NCI-H1694 treated with DMSO at 0.1 percent for 48 hours (cell line): Measurements from ENCODE around the gene RPL41.
A peak's percentile ranks its signal among the peaks of the same experiment; 100 is the strongest.
"Not testable (repeated sequence)": the region's sequence is repeated elsewhere in the genome, so short reads cannot be mapped to it uniquely, and the experiment has no call there.

Experiments used
- DNase-seq: peaks from one replicate; lab custom pipeline; 2025; lab: John Stamatoyannopoulos, UW

The RPL41 gene

GRCh38 chr12:56103066-56103711 is 13.2 kb upstream of the RPL41 start:
- DNase-seq: no peak

- no peak for DNase-seq
These were observed 12.7 kb upstream of the RPL41 start for GRCh38 chr12:56103823-56104108.

GRCh38 chr12:56104109-56104814 is 12.2 kb upstream of the RPL41 start, which contains the start of gene PA2G4:
Gene PA2G4, plus strand, starts transcription at chr12:56104559. Its CDS starts 179 bp downstream, at chr12:56104738.
- DNase-seq: peak; percentile 95

GRCh38 chr12:56104815-56105608 is 11.4 kb upstream of the RPL41 start:
- DNase-seq: no peak

- DNase-seq: no peak
These were observed 10.9 kb upstream of the RPL41 start for GRCh38 chr12:56105609-56105902.

GRCh38 chr12:56107242-56107641 is 9.2 kb upstream of the RPL41 start:
- DNase-seq: no peak

GRCh38 chr12:56110571-56110970 is 5.9 kb upstream of the RPL41 start:
- no peak for DNase-seq

GRCh38 chr12:56114084-56114483 is 2.3 kb upstream of the RPL41 start:
- DNase-seq: no peak

- no peak for DNase-seq
These were observed 1.1 kb upstream of the RPL41 start for GRCh38 chr12:56115329-56115728.

- DNase-seq: not testable (repeated sequence)
These were observed 761 bp downstream of the RPL41 start for GRCh38 chr12:56117082-56117706.

GRCh38 chr12:56117778-56118687 is 1.6 kb downstream of the RPL41 start, which contains the start of gene ZC3H10:
Gene ZC3H10, plus strand, starts transcription at chr12:56118266. Its CDS starts 2,297 bp downstream, at chr12:56120563.
- DNase-seq: peak; percentile 96

- DNase-seq: peak; percentile 37
These were observed 2.4 kb downstream of the RPL41 start for GRCh38 chr12:56118688-56119357.

- DNase-seq: peak; percentile 58
These were observed 2.9 kb downstream of the RPL41 start for GRCh38 chr12:56119361-56119796.

- no peak for DNase-seq
These were observed 3.9 kb downstream of the RPL41 start for GRCh38 chr12:56120158-56120846.

- DNase-seq: no peak
These were observed 4.9 kb downstream of the RPL41 start for GRCh38 chr12:56121204-56121870.

- DNase-seq: peak; percentile 3
These were observed 6.2 kb downstream of the RPL41 start for GRCh38 chr12:56122637-56123036.

GRCh38 chr12:56124133-56124532 is 7.7 kb downstream of the RPL41 start:
- no peak for DNase-seq

GRCh38 chr12:56126732-56127239 is 10.4 kb downstream of the RPL41 start:
- no peak for DNase-seq

GRCh38 chr12:56127485-56127887 is 11.1 kb downstream of the RPL41 start:
- DNase-seq: no peak
